OCI-LY3 (cell line): ENCODE measurements around the gene ZNF747.
"Not testable (repeated sequence)": the region's sequence is repeated elsewhere in the genome, so short reads cannot be mapped to it uniquely, and the experiment has no call there.

Experiments used
- H2AFZ ChIP-seq: fragments of 200-600, 300-600 bp; shearing (Covaris generic); 2 replicates; pipeline ENCODE4 v1.6.0; 2014; ENCODE audit warnings: antibody characterized with exemption, low read depth, low read length
- H3K27ac ChIP-seq: fragments of 200-600, 300-600 bp; sonication (generic); 2 replicates; pipeline ENCODE4 v1.5.1; 2014; ENCODE audit warnings: mild to moderate bottlenecking, low read length, moderate library complexity, mixed read lengths
- H3K27me3 ChIP-seq: fragments of 200-600, 300-600 bp; sonication (generic); 2 replicates; pipeline ENCODE4 v1.6.1; 2014; ENCODE audit warnings: low read depth, low read length, mixed read lengths
- H3K36me3 ChIP-seq: fragments of 200-600, 300-600 bp; sonication (generic); replicated peaks from 2 replicates; pipeline ENCODE3; 2014; ENCODE audit warnings: low read depth, low read length, mixed read lengths
- H3K4me1 ChIP-seq: fragments of 300-600, 200-600 bp; sonication (generic); 2 replicates; pipeline ENCODE4 v1.6.1; 2014; ENCODE audit warnings: low read length, mixed read lengths
- H3K4me2 ChIP-seq: fragments of 200-600, 300-600 bp; sonication (generic); 2 replicates; pipeline ENCODE4 v1.6.1; 2014; ENCODE audit warnings: low read length, mixed read lengths
- H3K4me3 ChIP-seq: fragments of 300-600, 200-600 bp; sonication (generic); 2 replicates; pipeline ENCODE4 v1.5.1; 2014; ENCODE audit warnings: antibody characterized with exemption, mild to moderate bottlenecking, low read length, moderate library complexity
- H3K79me2 ChIP-seq: fragments of 300-600, 200-600 bp; shearing (Covaris generic); 2 replicates; pipeline ENCODE4 v1.6.1; 2014; ENCODE audit warnings: mild to moderate bottlenecking, low read length, mixed read lengths
- H3K9ac ChIP-seq: fragments of 300-600, 200-600 bp; shearing (Covaris generic); 2 replicates; pipeline ENCODE4 v1.6.0; 2014; ENCODE audit warnings: mild to moderate bottlenecking, low read length, moderate library complexity
- H3K9me3 ChIP-seq: fragments of 200-600, 300-600 bp; shearing (Covaris generic); 2 replicates; pipeline ENCODE4 v1.6.1; 2014; ENCODE audit warnings: low read length, mixed read lengths; ENCODE audit not compliant: insufficient read depth
- H4K20me1 ChIP-seq: fragments of 200-600, 300-600 bp; sonication (generic); 2 replicates; pipeline ENCODE4 v1.6.1; 2016; ENCODE audit warnings: low read length, mixed read lengths; ENCODE audit not compliant: insufficient read depth
- CTCF ChIP-seq: fragments of 200-600, 300-600 bp; sonication (generic); IDR thresholded peaks from 2 replicates; pipeline ENCODE4 v1.5.1; 2014; ENCODE audit warnings: antibody characterized with exemption, low read length, low read depth
- EZH2phosphoT487 ChIP-seq: fragments of 200-600 bp; shearing (Covaris generic); IDR thresholded peaks from 2 replicates; pipeline ENCODE4 v1.6.1; 2018; ENCODE audit warnings: antibody characterized with exemption, mixed run types, low read depth

ZNF747 gene

GRCh38 chr16:30524575-30525568, 9.8 kb downstream of the ZNF747 start:
- Histone ChIP-seq H3K9me3 (no peaks in the 10 kb centered on the region), H3K79me2 (no peaks in the 10 kb centered on the region; the same call in 1 of the 2 replicates), H3K27me3 (no peaks in the 10 kb centered on the region), H4K20me1 (no peaks in the 10 kb centered on the region), H3K9ac (no peak overlapping the region), H3K36me3 (peaks cover 9% of the 10 kb centered on the region), H3K4me1 (peaks cover 18% of the 10 kb centered on the region), H2AFZ (no peak overlapping the region), H3K27ac (no peak overlapping the region), H3K4me3 (no peak overlapping the region), H3K4me2 (no peak overlapping the region; the same call in 1 of the 2 replicates)
- TF ChIP-seq CTCF (no peak), EZH2phosphoT487 (no peak)

DNA sequence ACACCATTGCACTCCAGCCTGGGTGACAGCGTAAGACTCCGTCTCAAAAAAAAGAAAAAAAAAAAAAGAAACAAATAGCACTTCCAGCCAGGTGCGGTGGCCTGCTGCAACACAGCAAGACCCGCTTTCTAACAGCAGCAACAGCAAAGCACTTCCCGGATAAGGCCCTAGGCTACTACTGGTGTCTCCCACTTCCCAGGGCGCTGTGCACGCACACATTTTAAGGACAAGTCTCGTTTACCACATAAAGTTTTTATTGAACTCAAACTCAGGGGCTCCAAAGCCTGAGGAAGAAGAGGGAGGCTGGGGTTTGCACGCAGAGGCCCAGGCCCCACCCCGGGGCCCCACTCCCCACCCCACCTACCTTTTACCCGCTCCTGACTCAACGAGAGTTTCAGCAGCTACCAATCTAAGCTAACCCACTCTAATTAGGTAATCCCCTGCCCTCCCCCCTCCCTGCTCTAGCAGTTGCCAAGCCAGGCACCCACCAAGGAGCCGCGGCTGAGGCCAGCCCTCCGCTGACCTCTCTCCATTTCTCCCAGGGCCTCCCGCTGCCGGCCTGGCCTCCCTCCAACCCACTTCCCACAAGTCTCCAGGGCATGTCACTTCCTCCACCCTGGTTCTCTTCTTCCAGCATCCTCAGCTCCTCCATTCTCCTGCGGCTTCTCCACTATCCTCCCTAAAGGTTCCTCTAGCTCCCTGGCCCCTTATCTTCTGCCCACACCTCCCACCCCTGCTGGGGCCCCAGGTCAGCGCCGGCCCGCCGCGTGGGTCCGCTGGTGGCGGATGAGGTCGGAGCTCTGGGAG, 10.7 kb downstream of the ZNF747 start:
- no peaks in the 10 kb centered on the region; the same call in 1 of the 2 replicates for H3K79me2 ChIP-seq
- no peaks in the 10 kb centered on the region for H4K20me1 ChIP-seq
- H3K4me3 ChIP-seq, result no peak overlapping the region
- no peak overlapping the region for H3K27ac ChIP-seq
- no peak overlapping the region for H3K9ac ChIP-seq
- TF ChIP-seq EZH2phosphoT487, result no peak
- no peak for TF ChIP-seq CTCF
- H3K27me3 ChIP-seq, result no peaks in the 10 kb centered on the region
- H3K4me2 ChIP-seq, result no peak overlapping the region
- H3K9me3 ChIP-seq, result no peaks in the 10 kb centered on the region
- H2AFZ ChIP-seq, result no peak overlapping the region
- H3K4me1 ChIP-seq, result peaks cover 18% of the 10 kb centered on the region
- H3K36me3 ChIP-seq, result peaks cover 9% of the 10 kb centered on the region

DNA sequence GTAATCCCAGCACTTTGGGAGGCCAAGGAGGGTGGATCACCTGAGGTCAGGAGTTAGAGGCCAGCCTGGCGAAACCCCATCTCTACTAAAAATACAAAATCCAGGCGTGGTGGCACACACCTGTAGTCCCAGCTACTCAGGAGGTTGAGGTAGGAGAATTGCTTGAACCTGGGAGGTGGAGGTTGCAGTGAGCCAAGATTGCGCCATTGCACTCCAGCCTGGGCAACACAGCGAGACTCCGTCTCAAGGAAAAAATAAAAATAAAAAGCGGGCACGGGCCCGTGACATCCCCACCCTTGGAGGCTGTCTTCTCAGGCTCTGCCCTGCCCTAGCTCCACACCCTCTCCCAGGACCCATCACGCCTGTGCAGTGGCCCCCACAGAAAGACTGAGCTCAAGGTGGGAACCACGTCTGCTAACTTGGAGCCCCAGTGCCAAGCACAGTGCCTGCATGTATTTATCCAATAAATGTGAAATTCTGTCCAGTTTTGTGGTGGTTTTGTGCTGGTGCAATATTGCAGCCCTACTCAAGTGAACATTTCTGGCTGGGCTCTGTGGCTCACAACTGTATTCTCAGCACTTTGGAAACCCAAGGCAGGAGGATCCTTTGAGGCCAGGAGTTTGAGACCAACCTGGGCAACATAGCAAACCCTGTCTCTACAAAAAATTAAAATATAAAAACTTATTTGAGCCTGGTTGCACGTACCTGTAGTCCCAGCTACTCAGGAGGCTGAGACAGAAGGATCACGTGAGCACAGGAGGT, 11.8 kb downstream of the ZNF747 start:
- H3K27me3 ChIP-seq, H3K9ac ChIP-seq, H4K20me1 ChIP-seq, H3K79me2 ChIP-seq, H3K4me3 ChIP-seq, H3K27ac ChIP-seq, H2AFZ ChIP-seq, H3K4me2 ChIP-seq, H3K36me3 ChIP-seq, H3K4me1 ChIP-seq, H3K9me3 ChIP-seq: not testable (repeated sequence)

DNA sequence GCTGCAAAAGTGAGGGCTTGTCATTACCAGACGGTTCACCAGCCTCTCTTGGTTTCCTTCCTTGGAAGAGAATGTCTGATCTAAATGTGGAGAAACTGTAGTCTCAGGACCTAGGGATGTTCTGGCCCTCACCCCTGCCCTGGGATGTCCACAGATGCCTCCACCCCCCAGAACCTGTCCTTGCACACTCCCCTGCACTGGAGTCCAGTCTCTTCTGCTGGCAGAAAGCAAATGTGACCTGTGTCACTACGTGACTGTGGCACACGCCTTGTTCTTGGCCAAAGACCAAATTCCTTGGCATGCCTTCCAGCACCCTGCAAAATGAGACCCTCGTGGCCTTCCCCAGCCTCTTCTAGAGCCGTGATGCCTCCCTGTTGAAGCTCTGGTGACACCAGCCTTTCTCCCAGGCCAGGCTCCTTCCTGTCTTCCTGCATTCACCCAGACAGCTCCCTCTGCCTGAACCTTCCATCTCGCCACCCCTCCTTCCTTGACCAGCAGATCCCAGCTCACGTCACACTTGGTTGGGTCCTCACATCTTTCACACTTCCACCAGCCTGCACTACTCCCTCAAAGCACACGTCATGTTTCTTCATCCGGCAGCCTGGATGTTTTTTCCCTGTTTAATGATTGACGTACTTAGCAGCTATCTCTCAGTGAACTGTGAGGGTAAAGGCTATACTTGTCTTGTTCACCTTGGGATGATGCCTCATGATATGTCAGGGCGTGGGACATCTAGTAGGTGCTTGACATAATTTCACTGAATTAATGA, 12.6 kb downstream of the ZNF747 start:
- no peak for TF ChIP-seq CTCF
- TF ChIP-seq EZH2phosphoT487, result no peak
- H4K20me1 ChIP-seq, result no peaks in the 10 kb centered on the region
- no peak overlapping the region for H3K4me2 ChIP-seq
- H3K4me3 ChIP-seq, result no peak overlapping the region
- H3K79me2 ChIP-seq, result no peaks in the 10 kb centered on the region; the same call in 1 of the 2 replicates
- peaks cover 9% of the 10 kb centered on the region for H3K36me3 ChIP-seq
- H3K9ac ChIP-seq, result no peak overlapping the region
- H3K4me1 ChIP-seq, result peaks cover 4% of the 10 kb centered on the region; the same call in 1 of the 2 replicates
- H3K9me3 ChIP-seq, result no peaks in the 10 kb centered on the region
- H3K27ac ChIP-seq, result no peak overlapping the region
- no peaks in the 10 kb centered on the region for H3K27me3 ChIP-seq
- no peak overlapping the region for H2AFZ ChIP-seq
